HG03175 (cell line): Measurements from ENCODE around the gene ZNF862.

ENCODE experiments used
- ATAC-seq: cut with Tn5 transposase; IDR thresholded peaks from one replicate; pipeline ENCODE4 v1.9.1; 2021; ENCODE audit warnings: mild to moderate bottlenecking, moderate library complexity; ENCODE audit not compliant: unreplicated experiment

Gene ZNF862

GRCh38 chr7:149838224-149838991, at the start of gene ZNF862:
ZNF862 (plus strand) TSS chr7:149838375; CDS start chr7:149838612, 237 bp downstream.
- ATAC-seq: peak; percentile 99

- no peak for ATAC-seq
Observed at GRCh38 chr7:149789101-149789500, 49.1 kb upstream of the ZNF862 start.

- no peak for ATAC-seq
Observed at GRCh38 chr7:149790146-149790548, 48.0 kb upstream of the ZNF862 start.

- no peak for ATAC-seq
Observed at GRCh38 chr7:149790754-149791360, 47.3 kb upstream of the ZNF862 start.

- ATAC-seq: no peak
Observed at GRCh38 chr7:149791411-149792219, 46.6 kb upstream of the ZNF862 start.

GRCh38 chr7:149792220-149792595, 46.0 kb upstream of the ZNF862 start:
- no peak for ATAC-seq

GRCh38 chr7:149793261-149793660, 44.9 kb upstream of the ZNF862 start:
- no peak for ATAC-seq

GRCh38 chr7:149794661-149795060, 43.5 kb upstream of the ZNF862 start:
- no peak for ATAC-seq

GRCh38 chr7:149795126-149795525, 43.0 kb upstream of the ZNF862 start:
- no peak for ATAC-seq

- ATAC-seq: no peak
Observed at GRCh38 chr7:149796287-149796860, 41.8 kb upstream of the ZNF862 start.

GRCh38 chr7:149797771-149798170, 40.4 kb upstream of the ZNF862 start:
- ATAC-seq: no peak

GRCh38 chr7:149799397-149800168, 38.6 kb upstream of the ZNF862 start:
- no peak for ATAC-seq

GRCh38 chr7:149800169-149800555, 38.0 kb upstream of the ZNF862 start:
- ATAC-seq: no peak

GRCh38 chr7:149801002-149801566, 37.1 kb upstream of the ZNF862 start:
- no peak for ATAC-seq

- no peak for ATAC-seq
Observed at GRCh38 chr7:149801816-149802215, 36.4 kb upstream of the ZNF862 start.

- ATAC-seq: no peak
Observed at GRCh38 chr7:149802966-149803365, 35.2 kb upstream of the ZNF862 start.

GRCh38 chr7:149803551-149804074, 34.6 kb upstream of the ZNF862 start:
- ATAC-seq: no peak

GRCh38 chr7:149804106-149804505, 34.1 kb upstream of the ZNF862 start:
- ATAC-seq: no peak

GRCh38 chr7:149806726-149807125, 31.4 kb upstream of the ZNF862 start:
- no peak for ATAC-seq

GRCh38 chr7:149808311-149808710, 29.9 kb upstream of the ZNF862 start:
- ATAC-seq: no peak
